ENCODE measurements around the gene TBXAS1. TPM values are rescaled to one million over a fixed set of nuclear protein-coding genes. Genes with fewer than 3 reads are reported as not detected.

TBXAS1 gene
- total and polyA plus RNA-seq, 2 donors (not counting 3 experiments of a cell fraction or from before 2014, with no cell fraction given), result 2.1 to 4.3 TPM

GRCh38 chr7:140016540-140016939, 187.5 kb downstream of the TBXAS1 start:
- CTCF ChIA-PET, result interaction anchor here (0.5 to 2.3 kb wide), 4 partner anchors 11 to 579 kb away, joined by 3 to 5 read pairs (median 4); no protein-coding TSS in a partner anchor

More at GRCh38 chr7:140016540-140016939, 187.5 kb downstream of the TBXAS1 start:
- intact Hi-C loops (cut with micrococcal nuclease), result no loop called here
- no peaks in the 10 kb centered on the region for H4K20me1 ChIP-seq (replicated peaks; ENCODE audit: control insufficient read depth, extremely low read depth, insufficient read depth, low read length)
- dilution Hi-C loops (cut with MboI; ENCODE audit: extremely low pct_ligation_motif_present, low sequenced_read_pairs), result loop anchor here (25.0 kb wide), 1 partner anchor 404 kb away; no protein-coding TSS in a partner anchor
- TF ChIP-seq POLR2A (IDR thresholded peaks at IDR 0.05; ENCODE audit: low read depth, low read length) (no peak), FOS (IDR thresholded peaks at IDR 0.05; ENCODE audit: borderline replicate concordance, insufficient read depth, low read length) (no peak), JUN (IDR thresholded peaks at IDR 0.05; ENCODE audit: borderline replicate concordance, insufficient read depth, insufficient read length, low read depth) (no peak), GATA2 (IDR thresholded peaks at IDR 0.05; ENCODE audit: insufficient read depth, insufficient read length, low read depth, low read length) (no peak), POLR2AphosphoS5 (IDR thresholded peaks at IDR 0.05; ENCODE audit: insufficient read depth, low read depth, low read length) (no peak), MYC (IDR thresholded peaks at IDR 0.05; ENCODE audit: low read depth, low read length) (no peak), MAX (IDR thresholded peaks at IDR 0.05; ENCODE audit: insufficient read depth, insufficient read length) (no peak), EZH2 (IDR thresholded peaks at IDR 0.05; ENCODE audit: borderline replicate concordance, low read depth, low read length, severe bottlenecking) (no peak)
- TF ChIP-seq, protein P1, sequence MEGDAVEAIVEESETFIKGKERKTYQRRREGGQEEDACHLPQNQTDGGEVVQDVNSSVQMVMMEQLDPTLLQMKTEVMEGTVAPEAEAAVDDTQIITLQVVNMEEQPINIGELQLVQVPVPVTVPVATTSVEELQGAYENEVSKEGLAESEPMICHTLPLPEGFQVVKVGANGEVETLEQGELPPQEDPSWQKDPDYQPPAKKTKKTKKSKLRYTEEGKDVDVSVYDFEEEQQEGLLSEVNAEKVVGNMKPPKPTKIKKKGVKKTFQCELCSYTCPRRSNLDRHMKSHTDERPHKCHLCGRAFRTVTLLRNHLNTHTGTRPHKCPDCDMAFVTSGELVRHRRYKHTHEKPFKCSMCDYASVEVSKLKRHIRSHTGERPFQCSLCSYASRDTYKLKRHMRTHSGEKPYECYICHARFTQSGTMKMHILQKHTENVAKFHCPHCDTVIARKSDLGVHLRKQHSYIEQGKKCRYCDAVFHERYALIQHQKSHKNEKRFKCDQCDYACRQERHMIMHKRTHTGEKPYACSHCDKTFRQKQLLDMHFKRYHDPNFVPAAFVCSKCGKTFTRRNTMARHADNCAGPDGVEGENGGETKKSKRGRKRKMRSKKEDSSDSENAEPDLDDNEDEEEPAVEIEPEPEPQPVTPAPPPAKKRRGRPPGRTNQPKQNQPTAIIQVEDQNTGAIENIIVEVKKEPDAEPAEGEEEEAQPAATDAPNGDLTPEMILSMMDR (IDR thresholded peaks at IDR 0.05; ENCODE audit: extremely low read depth in 1 of 2, insufficient read depth in 1 of 2, low read depth in 1 of 2, low read length in 2 of 2), result no peak
- H3K4me2 ChIP-seq (ENCODE audit: insufficient read depth, low read length), result no peak overlapping the region
- POLR2A ChIA-PET, result interaction anchor here (0.8 kb wide), 1 partner anchor 385 kb away, joined by 3 read pairs; no protein-coding TSS in a partner anchor
- peaks cover 0 to 3% of the 10 kb centered on the region in 2 experiments for H3K27me3 ChIP-seq (ENCODE audit: control insufficient read depth in 2 of 2, insufficient read depth in 2 of 2, low read length in 2 of 2)
- H2AFZ ChIP-seq (ENCODE audit: low read depth, low read length), result no peak overlapping the region
- no peak overlapping the region for H3K27ac ChIP-seq (ENCODE audit: insufficient read depth, low read depth, low read length)
- no peaks in the 10 kb centered on the region for H3K36me3 ChIP-seq (ENCODE audit: control insufficient read depth in 2 of 2, extremely low read depth in 1 of 2, insufficient read depth in 2 of 2, low read length in 2 of 2)
- H3K4me1 ChIP-seq (ENCODE audit: control insufficient read depth, extremely low read depth, insufficient read depth, low read length), result no peaks in the 10 kb centered on the region
- no TSS peak for BruUV-seq (replicated peaks)
- no peak overlapping the region for H3K9ac ChIP-seq (replicated peaks; ENCODE audit: extremely low read depth, insufficient read depth, low read length)
- no peak overlapping the region for H3K4me3 ChIP-seq (replicated peaks in 1 of 3; ENCODE audit: insufficient read depth in 1 of 3, low read depth in 1 of 3, low read length in 3 of 3)
- H3K79me2 ChIP-seq (ENCODE audit: control insufficient read depth, insufficient read depth, low read length), result no peaks in the 10 kb centered on the region
- no peaks in the 10 kb centered on the region for H3K9me1 ChIP-seq (replicated peaks; ENCODE audit: control insufficient read depth, extremely low read depth, insufficient read depth, low read length)
- DNase-seq (ENCODE audit: low read depth, low spot score) (no peak), FAIRE-seq (no peak)
- no peaks in the 10 kb centered on the region for H3K9me3 ChIP-seq (replicated peaks; ENCODE audit: control insufficient read depth, insufficient read depth, low read length)
